ENCODE results near the gene CMIP.

- TF ChIP-seq CTCF (IDR thresholded peaks at IDR 0.05; ENCODE audit: insufficient read depth, low read length, poor library complexity, severe bottlenecking) = no peak
- no peak for TF ChIP-seq EZH2phosphoT487 (conservative IDR thresholded peaks at IDR 0.05; ENCODE audit: low read length)
These were observed 66.8 kb downstream of the CMIP start for GRCh38 chr16:81511371-81511770.
